Measurements from ENCODE around the gene ELL. TPM values are rescaled to one million over a fixed set of nuclear protein-coding genes. Genes with fewer than 3 reads are reported as not detected.

ELL gene
- total RNA-seq, 1 donor: 10.9 TPM

DNA sequence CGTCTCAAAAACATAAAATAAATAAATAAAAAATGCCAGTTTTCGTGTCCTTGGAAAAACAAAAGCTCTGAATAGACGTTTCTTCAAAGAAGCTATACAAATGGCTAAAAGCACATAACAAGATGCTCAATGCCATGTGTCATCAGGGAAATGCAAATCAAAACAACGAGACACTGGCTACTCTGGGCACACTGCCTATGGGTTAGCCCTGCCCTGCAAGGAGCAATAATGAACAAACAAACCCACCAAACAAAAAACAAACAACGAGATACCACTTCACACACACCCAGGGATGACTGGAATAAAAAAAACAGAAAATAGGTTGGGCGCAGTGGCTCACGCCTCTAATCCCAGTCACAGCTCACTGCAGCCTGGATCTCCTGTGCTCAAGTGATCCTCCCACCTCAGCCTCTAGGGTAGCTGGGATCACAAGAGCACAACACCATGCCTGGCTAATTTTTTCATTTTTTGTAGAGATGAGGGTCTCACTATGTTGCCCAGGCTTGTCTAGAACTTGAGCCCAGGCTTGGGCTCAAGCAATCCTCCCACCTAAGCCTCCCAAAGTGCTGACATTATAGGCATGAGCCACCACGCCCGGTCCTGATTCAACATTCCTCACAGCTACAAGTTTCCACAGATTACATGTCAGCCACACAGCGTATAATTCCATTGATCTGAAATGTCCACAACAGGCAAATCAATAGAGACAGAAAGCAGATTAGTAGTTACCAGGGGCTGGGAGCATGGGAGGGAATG lies 68.4 kb downstream of the ELL start:
- no peak for DNase-seq (ENCODE audit: low read depth)
- no peak overlapping the region for H3K4me3 ChIP-seq (ENCODE audit: low read depth, low read length)
- TF ChIP-seq, protein P1, sequence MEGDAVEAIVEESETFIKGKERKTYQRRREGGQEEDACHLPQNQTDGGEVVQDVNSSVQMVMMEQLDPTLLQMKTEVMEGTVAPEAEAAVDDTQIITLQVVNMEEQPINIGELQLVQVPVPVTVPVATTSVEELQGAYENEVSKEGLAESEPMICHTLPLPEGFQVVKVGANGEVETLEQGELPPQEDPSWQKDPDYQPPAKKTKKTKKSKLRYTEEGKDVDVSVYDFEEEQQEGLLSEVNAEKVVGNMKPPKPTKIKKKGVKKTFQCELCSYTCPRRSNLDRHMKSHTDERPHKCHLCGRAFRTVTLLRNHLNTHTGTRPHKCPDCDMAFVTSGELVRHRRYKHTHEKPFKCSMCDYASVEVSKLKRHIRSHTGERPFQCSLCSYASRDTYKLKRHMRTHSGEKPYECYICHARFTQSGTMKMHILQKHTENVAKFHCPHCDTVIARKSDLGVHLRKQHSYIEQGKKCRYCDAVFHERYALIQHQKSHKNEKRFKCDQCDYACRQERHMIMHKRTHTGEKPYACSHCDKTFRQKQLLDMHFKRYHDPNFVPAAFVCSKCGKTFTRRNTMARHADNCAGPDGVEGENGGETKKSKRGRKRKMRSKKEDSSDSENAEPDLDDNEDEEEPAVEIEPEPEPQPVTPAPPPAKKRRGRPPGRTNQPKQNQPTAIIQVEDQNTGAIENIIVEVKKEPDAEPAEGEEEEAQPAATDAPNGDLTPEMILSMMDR (IDR thresholded peaks at IDR 0.05; ENCODE audit: insufficient read depth, low read length): no peak

DNA sequence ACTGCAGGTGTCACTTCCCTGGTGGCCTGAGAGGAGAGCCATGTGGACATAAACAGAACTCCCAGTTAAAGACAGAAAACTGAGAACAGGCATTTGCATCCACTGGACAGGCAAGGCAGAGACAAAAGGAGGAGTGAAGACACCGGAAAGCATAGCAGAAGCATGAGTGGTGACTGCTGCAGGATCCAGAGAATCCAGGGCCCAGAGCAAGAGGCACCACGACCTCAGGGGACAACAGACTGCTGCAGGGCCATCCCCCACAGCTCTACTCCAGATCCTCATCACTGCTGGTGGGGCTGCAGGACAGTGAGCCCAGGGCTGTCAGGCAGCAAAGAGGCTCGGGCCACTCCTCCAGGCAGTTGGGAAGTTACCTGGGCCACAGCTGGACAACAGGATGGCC lies 69.5 kb downstream of the ELL start:
- TF ChIP-seq, protein P1 (IDR thresholded peaks at IDR 0.05; ENCODE audit: insufficient read depth, low read length): no peak
- no peak overlapping the region for H3K4me3 ChIP-seq (ENCODE audit: low read depth, low read length)
- DNase-seq (ENCODE audit: low read depth): no peak

DNA sequence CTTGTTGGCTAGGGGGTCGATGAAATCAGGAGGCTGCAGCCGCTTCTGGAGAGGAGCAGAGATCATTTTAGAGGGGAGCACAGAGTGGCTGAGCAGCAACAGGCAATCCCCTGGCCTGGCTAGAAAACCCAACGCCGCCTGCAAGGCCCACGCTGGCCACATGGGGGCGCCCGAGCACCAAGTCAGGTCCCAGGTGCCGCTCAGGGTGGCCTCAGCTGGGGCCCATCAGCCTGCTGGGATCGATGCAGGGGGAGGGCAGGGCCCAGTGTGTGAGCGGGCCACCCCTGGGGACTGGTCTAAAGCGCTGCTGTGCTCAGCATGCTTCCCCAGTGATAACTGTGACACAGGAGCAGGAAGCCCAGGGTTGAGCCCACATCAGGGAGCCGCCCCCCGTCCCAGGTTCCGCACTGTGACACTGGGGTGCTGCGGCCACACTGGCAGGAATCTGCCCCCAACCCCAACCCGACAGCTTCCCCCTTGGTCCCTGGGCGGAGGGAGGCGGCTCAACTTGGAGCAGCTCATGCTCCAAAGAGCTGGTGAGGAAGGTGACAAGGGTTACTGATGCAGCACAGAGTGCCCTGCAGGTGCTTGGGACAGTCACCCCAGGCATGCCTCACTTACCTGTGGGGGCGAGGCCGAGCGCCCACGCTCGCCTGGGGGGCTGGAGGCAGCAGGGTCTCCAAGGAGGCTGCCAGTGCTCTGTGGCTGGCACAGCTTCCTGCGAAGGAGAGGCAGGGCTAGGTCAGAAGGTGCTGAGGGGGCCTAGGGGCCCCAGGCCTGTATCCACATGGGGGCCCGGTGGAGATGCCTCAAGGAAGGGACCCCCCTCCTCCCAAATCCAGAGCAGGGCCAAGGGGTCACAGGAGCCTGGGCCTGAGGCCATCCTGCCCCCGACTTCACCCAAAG lies 70.7 kb downstream of the ELL start:
- TF ChIP-seq, protein P1 (IDR thresholded peaks at IDR 0.05; ENCODE audit: insufficient read depth, low read length): peak; percentile 96
- no peak overlapping the region for H3K4me3 ChIP-seq (ENCODE audit: low read depth, low read length)
- peak; percentile 74 for DNase-seq (ENCODE audit: low read depth)

DNA sequence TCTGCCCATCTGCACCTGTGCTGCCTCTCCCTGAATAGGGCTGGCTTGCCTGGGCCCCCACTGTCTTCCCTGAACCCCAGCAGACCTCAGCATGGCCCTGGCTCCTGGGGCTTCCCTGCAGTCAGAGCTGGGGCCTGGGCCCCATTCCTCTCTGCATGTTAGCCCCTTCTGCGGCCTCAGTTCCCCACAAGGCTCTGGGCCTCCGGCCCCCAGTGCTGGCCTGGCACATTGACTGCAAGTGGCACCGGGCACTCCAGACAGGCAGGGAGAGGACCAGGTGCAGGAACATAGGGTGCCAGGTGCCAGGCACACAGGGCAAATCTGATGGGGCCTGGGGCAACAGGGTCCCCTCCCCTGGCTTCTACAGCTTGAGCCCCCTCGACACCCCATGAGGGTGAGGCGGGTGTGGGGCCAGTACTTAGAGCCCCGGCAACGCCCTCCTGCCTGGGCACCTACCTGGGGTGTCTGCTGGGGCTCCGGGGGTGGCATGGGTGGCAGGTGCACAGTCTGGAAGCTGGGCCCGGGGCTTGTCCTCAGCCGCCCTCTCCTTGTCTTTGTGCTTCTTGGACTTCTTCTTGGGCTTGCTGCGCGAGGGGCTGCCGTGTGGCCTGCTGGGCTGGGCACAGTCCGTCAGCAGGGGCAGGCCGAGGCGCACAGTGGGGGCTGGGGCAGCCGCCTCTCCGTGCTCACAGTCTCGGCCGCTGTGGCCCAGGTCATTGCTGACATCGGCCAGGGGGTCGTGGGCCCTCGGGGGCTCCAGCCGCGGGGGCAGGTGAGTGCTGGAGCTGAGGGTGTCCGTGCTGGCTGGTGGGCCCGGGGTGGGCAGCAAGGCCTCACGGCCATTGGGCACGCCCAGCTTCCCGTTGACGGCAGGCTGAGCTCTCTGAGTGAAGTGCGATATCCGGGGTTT lies 71.6 kb downstream of the ELL start:
- TF ChIP-seq, protein P1 (IDR thresholded peaks at IDR 0.05; ENCODE audit: insufficient read depth, low read length): no peak
- DNase-seq (ENCODE audit: low read depth): no peak
- no peak overlapping the region for H3K4me3 ChIP-seq (ENCODE audit: low read depth, low read length)

DNA sequence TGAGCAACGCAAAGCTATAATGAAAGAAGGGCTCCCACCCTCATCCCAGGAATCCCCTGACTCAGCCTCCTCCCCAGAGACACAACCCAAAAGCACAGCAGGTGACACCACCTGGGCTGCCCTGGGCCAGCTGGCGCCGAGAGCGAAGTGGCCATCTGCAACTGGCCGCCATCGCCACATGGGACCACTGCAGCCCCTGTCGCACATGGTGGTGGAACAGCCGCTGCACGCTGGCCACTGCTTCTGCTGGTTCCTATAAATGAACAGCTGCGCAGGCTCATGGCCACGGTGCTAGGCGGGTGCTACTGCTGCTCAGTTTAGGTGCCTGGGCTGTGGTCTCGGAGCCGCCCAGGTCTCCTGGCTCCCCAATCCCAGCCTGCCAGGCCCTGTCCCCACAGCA lies 72.3 kb downstream of the ELL start:
- TF ChIP-seq, protein P1 (IDR thresholded peaks at IDR 0.05; ENCODE audit: insufficient read depth, low read length): no peak
- no peak for DNase-seq (ENCODE audit: low read depth)
- H3K4me3 ChIP-seq (ENCODE audit: low read depth, low read length): no peak overlapping the region

DNA sequence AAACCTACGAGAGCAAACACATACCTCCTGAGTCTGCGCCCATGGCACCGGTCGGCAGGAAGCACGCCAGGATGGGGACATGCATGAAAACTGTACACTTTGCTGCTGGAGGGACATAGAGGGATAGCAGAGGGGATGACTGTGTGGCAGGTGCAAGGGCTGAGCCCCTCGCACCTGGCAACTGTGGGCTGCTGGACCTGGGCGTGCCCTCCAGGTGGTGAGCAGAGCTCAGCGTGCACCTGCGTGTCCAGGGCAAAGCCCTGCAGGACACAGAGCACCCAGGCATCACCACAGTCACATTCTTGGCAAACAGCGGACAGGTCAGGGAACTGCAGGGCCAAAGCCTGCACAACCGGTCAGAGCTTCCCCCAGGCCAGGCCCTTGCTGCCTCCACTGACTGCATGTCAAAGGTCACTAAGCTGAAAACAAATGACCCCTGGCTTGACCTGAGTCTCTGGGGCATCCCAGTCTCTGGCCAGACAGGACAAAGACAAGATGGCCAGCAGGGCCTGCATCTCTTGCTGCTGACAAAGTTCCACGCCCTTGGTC lies 75.0 kb downstream of the ELL start:
- TF ChIP-seq, protein P1 (IDR thresholded peaks at IDR 0.05; ENCODE audit: insufficient read depth, low read length): no peak
- H3K4me3 ChIP-seq (ENCODE audit: low read depth, low read length): no peak overlapping the region
- no peak for DNase-seq (ENCODE audit: low read depth)
